ENCODE results near the gene PRCD.

DNA sequence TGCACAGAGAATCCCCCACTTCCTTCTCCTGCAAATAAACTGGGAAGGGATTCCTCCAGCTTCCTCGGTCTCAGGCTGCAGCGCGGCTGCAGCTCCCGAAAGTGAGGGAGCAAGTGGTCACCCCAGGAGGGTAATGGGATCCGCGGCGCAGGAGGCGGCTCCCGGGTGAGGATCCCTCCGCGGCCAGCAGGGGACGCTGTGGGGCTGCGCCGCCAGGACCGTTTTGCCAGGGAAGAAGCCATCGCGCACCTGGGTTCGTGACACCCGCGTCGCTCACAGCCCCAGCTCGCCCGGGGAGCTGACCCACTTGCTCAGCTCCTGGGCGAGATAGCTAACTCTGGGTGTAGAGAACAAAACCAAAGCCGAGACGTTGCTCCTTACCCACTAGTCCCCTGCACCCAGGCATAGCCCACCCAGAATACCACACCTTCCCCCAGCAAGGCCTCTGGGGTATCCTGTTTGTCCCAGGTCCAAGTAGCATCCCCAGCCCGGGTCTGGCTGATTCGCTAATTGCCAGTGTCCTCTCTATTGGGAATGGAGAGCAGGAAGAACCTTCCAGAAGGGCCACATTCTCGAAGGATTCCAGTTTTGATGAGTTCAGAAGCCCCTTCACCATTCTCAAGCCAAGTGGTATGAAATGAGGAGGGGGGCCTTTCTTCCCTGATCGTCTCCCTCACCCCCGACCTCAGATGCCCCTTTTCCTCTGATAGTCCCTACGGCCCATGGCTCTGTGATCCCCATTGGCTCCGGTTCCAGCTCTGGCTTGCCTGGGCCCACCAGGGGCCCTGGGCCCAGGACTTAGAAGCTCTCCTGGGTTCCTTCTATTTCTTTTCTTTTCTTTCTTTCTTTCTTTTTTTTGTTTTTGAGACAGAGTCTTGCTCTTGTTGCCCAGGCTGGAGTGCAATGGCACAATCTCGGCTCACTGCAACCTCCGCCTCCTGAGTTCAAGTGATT, 16.5 kb upstream of the PRCD start:
- TF ChIP-seq CTCF (IDR thresholded peaks at IDR 0.05) (peak; percentile 97 to 100 (median 100)), POLR2A (IDR thresholded peaks at IDR 0.05) (no peak)
